Hematopoietic multipotent progenitor cell treated with erythropoietin and hydrocortisone succinate and interleukin-3 and kit ligand, for 15 days (in vitro differentiated cells): ENCODE results near the gene CDC42EP2.
"Not testable (repeated sequence)": the region's sequence is repeated elsewhere in the genome, so short reads cannot be mapped to it uniquely, and the experiment has no call there.

ENCODE experiments used
- DNase-seq: peaks from one replicate; pipeline ENCODE4 v3.0.0-alpha.2; 2015; ENCODE audit warnings: low spot score

Gene CDC42EP2

GRCh38 chr11:65320386-65321075 is 5.9 kb downstream of the CDC42EP2 start:
- DNase-seq: no peak

GRCh38 chr11:65321076-65321475 is 6.4 kb downstream of the CDC42EP2 start:
- DNase-seq: no peak

- DNase-seq: no peak
Measured at GRCh38 chr11:65321828-65322485, 7.3 kb downstream of the CDC42EP2 start.

GRCh38 chr11:65323813-65324212 is 9.1 kb downstream of the CDC42EP2 start:
- no peak for DNase-seq

GRCh38 chr11:65325435-65325834 is 10.8 kb downstream of the CDC42EP2 start:
- DNase-seq: no peak

GRCh38 chr11:65327021-65327420 is 12.4 kb downstream of the CDC42EP2 start:
- DNase-seq: no peak

GRCh38 chr11:65329478-65329877 is 14.8 kb downstream of the CDC42EP2 start:
- no peak for DNase-seq

GRCh38 chr11:65329944-65330403 is 15.3 kb downstream of the CDC42EP2 start:
- DNase-seq: peak; percentile 90

- DNase-seq: no peak
Measured at GRCh38 chr11:65330544-65330943, 15.9 kb downstream of the CDC42EP2 start.

- not testable (repeated sequence) for DNase-seq
Measured at GRCh38 chr11:65332591-65332990, 17.9 kb downstream of the CDC42EP2 start.

- DNase-seq: no peak
Measured at GRCh38 chr11:65334696-65335295, 20.1 kb downstream of the CDC42EP2 start.

- DNase-seq: no peak
Measured at GRCh38 chr11:65338676-65339075, 24.0 kb downstream of the CDC42EP2 start.

- DNase-seq: no peak
Measured at GRCh38 chr11:65340226-65340625, 25.6 kb downstream of the CDC42EP2 start.

- no peak for DNase-seq
Measured at GRCh38 chr11:65341856-65342255, 27.2 kb downstream of the CDC42EP2 start.

- no peak for DNase-seq
Measured at GRCh38 chr11:65351511-65351910, 36.8 kb downstream of the CDC42EP2 start.

GRCh38 chr11:65352783-65353182 is 38.1 kb downstream of the CDC42EP2 start:
- no peak for DNase-seq

- no peak for DNase-seq
Measured at GRCh38 chr11:65353376-65353775, 38.7 kb downstream of the CDC42EP2 start.

GRCh38 chr11:65353900-65354264 is 39.2 kb downstream of the CDC42EP2 start:
- no peak for DNase-seq

GRCh38 chr11:65354265-65355012 is 39.8 kb downstream of the CDC42EP2 start, which contains the start of gene TIGD3:
Gene TIGD3, plus strand, starts transcription at chr11:65354751. Its CDS starts 1,058 bp downstream, at chr11:65355809.
- DNase-seq: peak; percentile 89

GRCh38 chr11:65355013-65355775 is 40.5 kb downstream of the CDC42EP2 start:
- no peak for DNase-seq

GRCh38 chr11:65355776-65356393 is 41.2 kb downstream of the CDC42EP2 start:
- DNase-seq: no peak
